Cardiac fibroblast (primary cell): ENCODE measurements around the gene ZNF423.

Experiments
- DNase-seq, 2 donors: peaks; one replicate each; pipeline versions ENCODE4 v3.0.0 to v3.0.0-alpha.2; 2010; ENCODE audit warnings: low read depth in 2 of 2
- H3K4me3 ChIP-seq, 2 donors: replicated peaks in 1 of 2; 1 replicate in 1 of 2; 2 replicates in 1 of 2; pipeline ENCODE4 v1.5.1; 2011; ENCODE audit warnings: low read depth in 2 of 2, low read length in 2 of 2, mild to moderate bottlenecking in 2 of 2, moderate library complexity in 1 of 2
- TF ChIP-seq, protein P1 (sequence below): IDR thresholded peaks from one replicate; pipeline ENCODE4 v1.5.1; 2011; ENCODE audit warnings: low read depth, mild to moderate bottlenecking, low read length, inconsistent platforms

The ZNF423 gene

DNA sequence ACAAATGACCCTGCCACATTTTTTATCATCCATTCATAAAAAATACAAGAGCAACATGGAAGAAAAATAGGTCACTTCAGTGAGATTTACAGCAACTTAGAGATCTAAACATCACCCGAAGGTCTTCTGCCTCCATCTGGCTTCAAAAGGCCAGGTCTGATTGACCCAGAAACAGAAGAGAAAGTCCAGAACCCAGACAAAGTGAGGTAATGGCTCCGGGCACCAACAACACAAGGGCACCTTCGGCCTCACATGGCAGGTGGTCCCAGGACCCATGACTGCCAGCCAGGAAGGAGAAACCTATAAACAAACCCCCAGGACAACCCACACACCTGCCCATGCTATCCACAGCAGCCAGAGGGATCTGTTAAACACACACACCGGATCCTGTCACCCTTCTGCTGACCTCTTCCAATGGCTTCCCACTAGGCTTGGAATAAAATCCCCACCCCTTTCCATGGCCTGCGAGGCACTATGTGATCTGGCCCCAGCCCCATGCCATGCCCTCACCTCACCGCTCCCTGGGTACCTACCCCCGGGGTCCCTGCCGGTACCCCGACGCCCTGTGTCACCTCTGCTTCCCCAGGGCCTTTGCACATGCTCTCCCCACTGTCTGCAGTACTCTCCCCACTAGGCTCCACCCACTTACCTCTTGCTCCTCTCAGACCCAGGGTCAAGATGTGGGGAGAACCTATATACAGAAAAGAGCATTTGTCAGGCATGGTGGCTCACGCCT is 149.1 kb downstream of the ZNF423 start:
- DNase-seq, result no peak
- H3K4me3 ChIP-seq, result no peak overlapping the region
- TF ChIP-seq, protein P1, sequence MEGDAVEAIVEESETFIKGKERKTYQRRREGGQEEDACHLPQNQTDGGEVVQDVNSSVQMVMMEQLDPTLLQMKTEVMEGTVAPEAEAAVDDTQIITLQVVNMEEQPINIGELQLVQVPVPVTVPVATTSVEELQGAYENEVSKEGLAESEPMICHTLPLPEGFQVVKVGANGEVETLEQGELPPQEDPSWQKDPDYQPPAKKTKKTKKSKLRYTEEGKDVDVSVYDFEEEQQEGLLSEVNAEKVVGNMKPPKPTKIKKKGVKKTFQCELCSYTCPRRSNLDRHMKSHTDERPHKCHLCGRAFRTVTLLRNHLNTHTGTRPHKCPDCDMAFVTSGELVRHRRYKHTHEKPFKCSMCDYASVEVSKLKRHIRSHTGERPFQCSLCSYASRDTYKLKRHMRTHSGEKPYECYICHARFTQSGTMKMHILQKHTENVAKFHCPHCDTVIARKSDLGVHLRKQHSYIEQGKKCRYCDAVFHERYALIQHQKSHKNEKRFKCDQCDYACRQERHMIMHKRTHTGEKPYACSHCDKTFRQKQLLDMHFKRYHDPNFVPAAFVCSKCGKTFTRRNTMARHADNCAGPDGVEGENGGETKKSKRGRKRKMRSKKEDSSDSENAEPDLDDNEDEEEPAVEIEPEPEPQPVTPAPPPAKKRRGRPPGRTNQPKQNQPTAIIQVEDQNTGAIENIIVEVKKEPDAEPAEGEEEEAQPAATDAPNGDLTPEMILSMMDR, result no peak

DNA sequence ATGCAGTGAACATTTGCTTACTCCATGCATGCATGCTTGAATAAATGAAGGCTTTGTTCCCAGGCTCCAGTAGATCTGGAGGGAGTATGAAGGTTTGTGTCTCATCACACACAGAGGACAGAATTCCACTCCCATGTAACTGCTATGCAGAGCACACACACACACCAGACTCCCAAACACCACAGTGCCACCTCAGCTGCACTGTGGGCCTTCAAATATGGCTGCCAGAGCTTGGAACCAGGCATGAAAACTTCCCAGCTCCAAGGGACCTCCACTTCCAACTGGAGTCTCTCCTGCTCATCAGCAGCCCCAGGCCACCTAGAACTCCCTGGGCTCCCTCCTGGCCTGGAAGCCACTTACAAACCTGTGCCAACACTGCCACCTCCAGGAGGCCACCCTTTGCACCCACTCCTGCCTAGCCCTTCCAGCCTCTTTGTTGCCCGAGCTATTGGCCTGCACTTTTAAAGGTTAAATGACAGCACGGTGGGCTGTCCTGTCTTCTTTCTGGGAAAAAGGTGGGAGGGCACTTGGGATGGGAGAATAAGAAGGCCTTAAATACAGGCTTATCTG is 151.2 kb downstream of the ZNF423 start:
- no peak overlapping the region for H3K4me3 ChIP-seq
- peak in 1 of 2 donors; percentile 19 for DNase-seq
- TF ChIP-seq, protein P1, result no peak

DNA sequence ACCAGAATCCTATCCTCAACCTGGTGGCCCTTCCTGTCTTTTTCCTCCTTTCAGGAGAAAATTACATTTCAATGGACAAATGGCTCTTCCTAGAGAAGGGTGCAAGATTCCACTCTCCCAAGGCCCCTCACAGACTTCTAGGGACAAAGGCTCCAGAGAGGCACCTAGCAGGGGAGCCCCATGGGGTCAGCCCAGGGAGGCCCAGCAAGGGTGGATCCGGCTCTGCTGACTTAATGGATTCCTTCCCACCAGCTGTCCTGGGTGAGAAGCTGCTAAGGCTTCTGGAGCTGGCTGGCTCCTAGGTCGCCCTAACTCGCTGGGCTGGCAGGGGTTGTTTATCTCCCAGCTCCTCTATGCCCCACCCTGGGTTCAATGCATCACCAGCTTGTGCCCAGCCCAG is 152.4 kb downstream of the ZNF423 start:
- DNase-seq, result no peak
- TF ChIP-seq, protein P1, result no peak
- H3K4me3 ChIP-seq, result no peak overlapping the region

DNA sequence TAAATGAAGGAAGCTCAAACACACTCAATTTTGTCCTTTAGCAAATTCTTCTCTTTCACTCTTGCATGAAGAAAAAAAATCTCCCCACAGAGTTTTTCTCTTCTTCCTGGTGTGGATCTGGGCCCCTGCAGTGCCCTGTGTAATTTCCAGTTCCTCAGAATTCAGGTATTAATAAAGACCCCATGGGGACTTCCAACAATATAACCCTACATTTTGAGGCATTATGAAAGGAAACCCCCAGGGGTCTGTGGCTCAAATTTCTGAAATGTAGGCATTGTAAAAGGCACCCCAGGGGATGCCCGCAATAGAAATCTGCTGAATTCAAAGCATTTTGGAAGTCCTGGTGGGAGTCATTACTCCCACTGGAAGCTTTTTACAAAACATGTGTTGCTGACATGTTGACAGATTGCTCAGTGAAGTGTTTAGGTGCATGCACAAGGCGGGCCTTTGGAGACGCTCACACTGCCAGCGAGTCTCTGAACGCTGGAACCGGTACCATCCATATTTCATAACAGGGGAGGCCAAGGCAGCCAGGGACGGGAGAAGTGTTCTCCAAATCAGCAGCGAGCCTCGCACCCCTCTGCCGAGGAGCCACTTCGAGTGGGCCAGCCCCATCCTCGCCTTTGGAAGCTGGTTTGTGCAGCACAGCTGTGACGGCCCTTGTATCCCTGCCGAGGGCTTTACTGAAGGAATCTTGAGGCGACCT is 154.0 kb downstream of the ZNF423 start:
- TF ChIP-seq, protein P1, result no peak
- no peak overlapping the region for H3K4me3 ChIP-seq
- DNase-seq, result peak in 1 of 2 donors; percentile 93

DNA sequence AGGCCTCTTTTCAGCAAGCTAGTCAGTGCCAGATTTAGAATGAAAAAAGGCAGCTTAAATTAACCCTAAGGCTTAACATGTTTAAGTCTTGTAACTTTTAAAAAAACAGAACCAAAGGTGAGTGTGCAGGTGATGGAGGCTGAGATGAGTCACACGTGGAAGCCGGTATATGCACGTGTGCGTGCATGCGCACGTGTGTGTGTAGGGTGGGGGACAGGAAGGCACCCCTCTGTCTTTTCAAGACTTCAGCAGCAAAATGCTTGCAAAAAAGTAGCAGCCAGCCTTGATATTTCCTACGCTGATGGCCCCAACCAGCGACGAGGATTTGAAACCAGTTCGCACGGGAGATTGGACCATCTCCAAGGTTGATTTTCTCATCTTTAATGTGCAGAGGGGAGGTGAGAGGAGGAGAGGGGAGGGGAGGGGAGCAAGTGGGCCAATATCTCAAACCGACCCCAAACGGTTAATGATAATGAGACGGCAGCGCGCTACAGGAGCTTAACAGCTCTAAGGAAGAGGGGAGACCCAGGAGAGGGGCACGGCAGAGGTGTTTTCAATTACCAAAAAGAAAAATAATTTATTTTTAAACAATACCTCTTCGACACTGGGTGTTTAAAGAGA is 154.7 kb downstream of the ZNF423 start:
- TF ChIP-seq, protein P1, result no peak
- H3K4me3 ChIP-seq, result no peak overlapping the region
- no peak for DNase-seq

DNA sequence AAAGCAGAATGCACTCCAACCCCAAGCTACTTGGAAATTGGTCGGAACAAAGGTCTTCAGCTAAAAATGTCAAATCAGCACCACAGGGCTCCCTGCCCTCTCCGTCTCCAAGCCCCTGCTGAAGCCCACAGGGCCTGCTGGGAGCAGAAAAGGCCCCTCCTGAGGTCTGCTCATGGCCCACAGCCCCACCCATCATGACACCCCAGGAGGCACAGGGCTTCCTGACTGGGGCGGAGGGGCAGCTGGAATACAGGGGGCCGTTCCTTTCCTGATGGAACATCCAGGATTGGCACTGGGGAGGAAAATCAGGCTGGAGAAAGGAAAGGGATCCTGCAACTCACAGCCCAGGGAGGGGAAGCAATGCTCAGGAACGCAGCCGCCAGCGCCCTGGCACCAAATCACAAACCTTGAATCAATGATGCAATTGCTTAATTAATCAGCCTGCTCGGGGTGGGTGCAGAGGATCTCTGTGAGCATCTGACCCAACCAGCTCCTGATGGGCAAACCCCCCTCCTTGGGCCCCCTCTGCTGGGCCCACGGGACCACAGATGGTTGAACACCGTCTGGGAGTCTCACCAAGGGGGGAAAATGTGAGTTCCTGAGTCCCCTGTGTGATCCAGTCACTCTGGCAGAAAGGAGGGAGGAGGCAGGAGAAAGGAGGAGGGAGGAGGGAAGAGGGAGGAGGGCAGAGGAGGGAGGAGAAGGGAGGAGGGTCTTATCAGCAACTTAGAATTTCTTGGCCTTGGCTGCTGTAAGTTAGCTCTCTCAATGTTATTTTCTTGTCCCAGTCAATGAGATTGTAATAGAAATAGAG is 155.5 kb downstream of the ZNF423 start:
- peak; percentile 41 to 92 for DNase-seq
- TF ChIP-seq, protein P1, result no peak
- H3K4me3 ChIP-seq, result no peak overlapping the region
